CD4-positive, alpha-beta memory T cell (primary cell): Measurements from ENCODE around the gene AKT3. TPM values are rescaled to one million over a fixed set of nuclear protein-coding genes. Genes with fewer than 3 reads are reported as not detected.

Source experiments
- CTCF ChIA-PET: fragments of 350-600 bp; sonication (Branson Sonifier 250); formaldehyde crosslinking; loops from one replicate; lab custom pipeline; 2021; ENCODE audit warnings: inconsistent platforms; ENCODE audit not compliant: partially characterized antibody; lab: Charles Lee
- POLR2A ChIA-PET: fragments of 350-600 bp; sonication (Branson Sonifier 250); formaldehyde crosslinking; loops from one replicate; lab custom pipeline; 2021; ENCODE audit not compliant: partially characterized antibody; lab: Charles Lee
- DNase-seq, 5 donors: peaks; one replicate each; pipeline versions ENCODE4 v3.0.0 to v3.0.0-alpha.2; 2020 to 2022; ENCODE audit warnings: mixed read lengths in 1 of 5
- H3K27ac ChIP-seq: one replicate; pipeline ENCODE4 v1.7.0; 2013; ENCODE audit warnings: low read depth, low read length
- H3K27me3 ChIP-seq: 2 replicates; pipeline ENCODE4 v1.7.0; 2013; ENCODE audit warnings: mild to moderate bottlenecking, low read length, moderate library complexity; ENCODE audit not compliant: insufficient read depth
- H3K36me3 ChIP-seq: 2 replicates; pipeline ENCODE4 v1.7.0; 2013; ENCODE audit warnings: mild to moderate bottlenecking, low read length, moderate library complexity; ENCODE audit not compliant: insufficient read depth
- H3K4me1 ChIP-seq: 2 replicates; pipeline ENCODE4 v1.7.0; 2013; ENCODE audit warnings: mild to moderate bottlenecking, low read length, moderate library complexity; ENCODE audit not compliant: insufficient read depth
- H3K4me3 ChIP-seq, 2 donors: one replicate each; pipeline ENCODE4 v1.7.0; 2013; ENCODE audit warnings: low read length in 2 of 2, mild to moderate bottlenecking in 1 of 2
- H3K9me3 ChIP-seq, 2 donors: one replicate each; pipeline ENCODE4 v1.7.0; 2013; ENCODE audit warnings: low read length in 2 of 2, control low read depth in 1 of 2; ENCODE audit not compliant: control insufficient read depth in 1 of 2
- H3K27ac Mint-ChIP-seq, 7 donors: one replicate each; pipeline ENCODE4 v1.8.0; 2020 to 2021; ENCODE audit warnings: mixed read lengths in 7 of 7, mild to moderate bottlenecking in 6 of 7, inconsistent platforms in 3 of 7, moderate library complexity in 3 of 7
- H3K27me3 Mint-ChIP-seq, 2 donors: one replicate each; pipeline ENCODE4 v1.8.0; 2020 to 2021; ENCODE audit warnings: mixed read lengths in 2 of 2
- H3K36me3 Mint-ChIP-seq, 2 donors: one replicate each; pipeline ENCODE4 v1.8.0; 2020 to 2021; ENCODE audit warnings: mixed read lengths in 2 of 2, inconsistent platforms in 1 of 2, mild to moderate bottlenecking in 1 of 2
- H3K4me1 Mint-ChIP-seq, 4 donors: one replicate each; pipeline ENCODE4 v1.8.0; 2020 to 2021; ENCODE audit warnings: mixed read lengths in 4 of 4, mild to moderate bottlenecking in 1 of 4
- H3K4me3 Mint-ChIP-seq, 8 donors: one replicate each; pipeline ENCODE4 v1.8.0; 2020 to 2021; ENCODE audit warnings: mixed read lengths in 8 of 8, mild to moderate bottlenecking in 7 of 8, moderate library complexity in 6 of 8, inconsistent platforms in 3 of 8
- H3K9me3 Mint-ChIP-seq, 8 donors: one replicate each; pipeline ENCODE4 v1.8.0; 2020 to 2021; ENCODE audit warnings: mixed read lengths in 8 of 8, mild to moderate bottlenecking in 5 of 8, inconsistent platforms in 3 of 8, moderate library complexity in 1 of 8
- intact Hi-C: fragments of 100-400 bp; cut with micrococcal nuclease; formaldehyde crosslinking; loops from one replicate; pipeline ENCODE4 v1.15.1; 2023
- polyA plus RNA-seq, 2 donors: library from polyadenylated mRNA; unstranded; fragments of 300-500 nt; fragmentation: Illumina TruSeq; gene quantifications; one replicate each; pipeline ENCODE4 v1.2.3, GENCODE V29; 2021
- total RNA-seq, 2 experiments: library from RNA; stranded (reverse); gene quantifications; one replicate each; pipeline ENCODE4 v1.2.3, GENCODE V29; 2021

AKT3 gene
- total and polyA plus RNA-seq, 4 experiments from 2014 or later: 0.56 to 152 (median 77.1) TPM

DNA sequence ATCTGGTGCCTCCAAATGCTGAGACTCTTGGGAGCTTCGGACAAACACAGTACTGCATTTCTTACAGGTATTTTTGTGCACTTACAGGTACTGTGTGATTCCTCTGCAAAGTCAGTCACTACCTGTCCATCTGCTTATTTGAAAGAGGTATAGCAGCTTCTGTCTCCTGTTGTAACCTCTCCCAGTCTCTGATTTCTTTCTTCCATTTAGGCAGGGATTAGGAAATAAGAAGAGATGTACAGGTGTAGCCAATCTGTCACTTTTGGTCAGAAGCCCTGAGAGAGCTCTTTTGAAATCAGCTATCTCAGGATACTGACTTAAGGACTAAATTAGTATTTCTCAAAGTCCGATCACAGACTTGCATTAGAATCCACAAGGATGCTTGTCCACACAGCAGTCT lies 54.0 kb downstream of the AKT3 start:
- no peak overlapping the region for H3K27ac ChIP-seq
- ChIA-PET POLR2A (no interaction called here), CTCF (interaction anchor here (0.7 kb wide), 1 partner anchor 12 kb away, joined by 4 read pairs; no protein-coding TSS in a partner anchor)
- Mint-ChIP-seq H3K9me3 (no peaks in the 10 kb centered on the region), H3K27me3 (no peaks in the 10 kb centered on the region), H3K4me1 (peaks cover 44 to 66% (median 58%) of the 10 kb centered on the region in 4 donors), H3K4me3 (no peak overlapping the region), H3K36me3 (peaks cover 10 to 19% of the 10 kb centered on the region in 2 donors), H3K27ac (peak overlapping the region in 2 of 7 donors; percentile 32 to 75)
- peaks cover 33% of the 10 kb centered on the region for H3K4me1 ChIP-seq
- H3K9me3 ChIP-seq: no peaks in the 10 kb centered on the region
- no peaks in the 10 kb centered on the region for H3K27me3 ChIP-seq
- no peak for DNase-seq
- H3K4me3 ChIP-seq: no peak overlapping the region
- intact Hi-C loops: no loop called here
- no peaks in the 10 kb centered on the region for H3K36me3 ChIP-seq

DNA sequence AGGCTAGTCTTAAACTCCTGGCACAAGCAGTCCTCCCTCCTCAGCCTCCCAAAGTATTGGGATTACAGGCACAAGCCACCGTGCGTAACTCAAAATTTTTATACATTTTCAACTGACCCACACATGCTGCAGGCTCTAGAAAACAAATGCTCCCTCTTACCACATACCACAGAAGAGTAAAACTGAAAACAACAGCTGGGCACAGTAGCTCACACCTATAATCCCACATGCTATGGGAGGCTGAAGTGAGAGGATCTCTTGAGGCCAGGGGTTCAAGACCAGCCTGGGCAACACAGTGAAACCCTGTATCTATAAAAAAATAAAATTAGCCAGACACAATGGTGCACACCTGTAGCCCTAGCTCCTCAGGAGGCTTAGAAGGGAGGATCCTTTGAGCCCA lies 56.7 kb downstream of the AKT3 start:
- peaks cover 48 to 74% (median 58%) of the 10 kb centered on the region in 4 donors for H3K4me1 Mint-ChIP-seq
- H3K27ac Mint-ChIP-seq: peak overlapping the region in 3 of 7 donors; percentile 18 to 32 (median 21)
- no peak for DNase-seq
- peak overlapping the region in 2 of 8 donors; percentile 33 to 44 for H3K4me3 Mint-ChIP-seq
- peaks cover 31% of the 10 kb centered on the region for H3K4me1 ChIP-seq
- H3K27me3 ChIP-seq: no peaks in the 10 kb centered on the region
- H3K36me3 ChIP-seq: no peaks in the 10 kb centered on the region
- CTCF ChIA-PET: interaction anchor here (1.6 kb wide), 1 partner anchor 45 kb away, joined by 7 read pairs; no protein-coding TSS in a partner anchor
- H3K4me3 ChIP-seq: no peak overlapping the region
- H3K36me3 Mint-ChIP-seq: peaks cover 7 to 28% of the 10 kb centered on the region in 2 donors
- POLR2A ChIA-PET: interaction anchor here (0.6 kb wide), 1 partner anchor 12 kb away, joined by 3 read pairs; no protein-coding TSS in a partner anchor
- intact Hi-C loops: no loop called here
- H3K9me3 Mint-ChIP-seq: no peaks in the 10 kb centered on the region
- H3K27me3 Mint-ChIP-seq: no peaks in the 10 kb centered on the region
- H3K9me3 ChIP-seq: no peaks in the 10 kb centered on the region
- no peak overlapping the region for H3K27ac ChIP-seq

DNA sequence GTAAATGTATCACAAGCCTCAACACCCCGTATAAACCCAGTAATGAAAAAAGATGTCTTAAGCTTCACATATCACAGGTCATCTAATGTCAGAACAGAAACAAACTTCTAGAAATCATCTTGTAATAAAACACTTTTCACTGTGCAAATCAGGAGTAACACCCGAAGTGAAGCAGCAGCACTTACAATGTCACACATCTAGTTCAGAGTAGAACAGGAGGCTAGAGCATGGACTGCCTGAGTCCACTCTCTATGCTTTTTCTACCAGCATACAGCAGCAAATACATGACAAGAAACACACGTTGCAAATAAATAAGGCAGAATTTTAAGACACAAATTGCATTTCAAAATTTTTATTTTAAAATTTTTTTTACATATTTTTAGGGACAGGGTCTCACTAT lies 57.2 kb downstream of the AKT3 start:
- ChIA-PET CTCF (interaction anchor here (1.3 kb wide), 1 partner anchor 9 kb away, joined by 4 read pairs; no protein-coding TSS in a partner anchor), POLR2A (interaction anchor here (0.6 kb wide), 1 partner anchor 13 kb away, joined by 3 read pairs; no protein-coding TSS in a partner anchor)
- Mint-ChIP-seq H3K4me3 (peak overlapping the region in 4 of 8 donors; percentile 9 to 33 (median 18)), H3K36me3 (peaks cover 7 to 28% of the 10 kb centered on the region in 2 donors), H3K9me3 (no peaks in the 10 kb centered on the region), H3K27me3 (no peaks in the 10 kb centered on the region), H3K4me1 (peaks cover 48 to 77% (median 59%) of the 10 kb centered on the region in 4 donors), H3K27ac (peak overlapping the region in 4 of 7 donors; percentile 4 to 65 (median 23))
- no peaks in the 10 kb centered on the region for H3K9me3 ChIP-seq
- no peak overlapping the region for H3K4me3 ChIP-seq
- DNase-seq: no peak
- H3K36me3 ChIP-seq: no peaks in the 10 kb centered on the region
- H3K27me3 ChIP-seq: no peaks in the 10 kb centered on the region
- H3K4me1 ChIP-seq: peaks cover 31% of the 10 kb centered on the region
- no peak overlapping the region for H3K27ac ChIP-seq
- intact Hi-C loops: no loop called here

DNA sequence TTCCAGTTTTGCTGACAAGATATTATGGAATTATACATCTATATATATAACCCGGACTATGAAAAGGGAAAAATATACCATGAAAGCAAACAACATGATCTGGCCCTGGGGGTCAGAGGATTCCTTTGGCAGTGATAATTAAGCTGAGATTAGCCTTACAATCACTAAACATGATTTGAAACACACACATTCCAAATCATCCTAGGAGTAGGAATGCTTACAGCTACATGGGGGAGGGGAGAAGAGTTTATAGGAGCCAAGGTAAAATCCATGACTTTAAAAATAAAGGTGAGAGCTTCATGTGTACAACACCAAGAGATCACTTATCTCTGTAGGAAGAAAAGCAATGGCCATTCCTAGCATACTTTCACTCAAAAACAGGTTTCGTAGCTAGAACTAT lies 57.6 kb downstream of the AKT3 start:
- Histone ChIP-seq H3K27me3 (no peaks in the 10 kb centered on the region), H3K4me1 (peaks cover 31% of the 10 kb centered on the region), H3K9me3 (no peaks in the 10 kb centered on the region), H3K27ac (no peak overlapping the region), H3K36me3 (no peaks in the 10 kb centered on the region), H3K4me3 (no peak overlapping the region)
- ChIA-PET POLR2A (no interaction called here), CTCF (interaction anchor here (1.3 kb wide), 1 partner anchor 9 kb away, joined by 4 read pairs; no protein-coding TSS in a partner anchor)
- peak overlapping the region in 1 of 8 donors; percentile 57 for H3K4me3 Mint-ChIP-seq
- DNase-seq: no peak
- peak overlapping the region in 1 of 7 donors; percentile 37 for H3K27ac Mint-ChIP-seq
- no peaks in the 10 kb centered on the region for H3K27me3 Mint-ChIP-seq
- H3K9me3 Mint-ChIP-seq: no peaks in the 10 kb centered on the region
- intact Hi-C loops: no loop called here
- H3K4me1 Mint-ChIP-seq: peaks cover 51 to 82% (median 63%) of the 10 kb centered on the region in 4 donors
- peaks cover 7 to 28% of the 10 kb centered on the region in 2 donors for H3K36me3 Mint-ChIP-seq

DNA sequence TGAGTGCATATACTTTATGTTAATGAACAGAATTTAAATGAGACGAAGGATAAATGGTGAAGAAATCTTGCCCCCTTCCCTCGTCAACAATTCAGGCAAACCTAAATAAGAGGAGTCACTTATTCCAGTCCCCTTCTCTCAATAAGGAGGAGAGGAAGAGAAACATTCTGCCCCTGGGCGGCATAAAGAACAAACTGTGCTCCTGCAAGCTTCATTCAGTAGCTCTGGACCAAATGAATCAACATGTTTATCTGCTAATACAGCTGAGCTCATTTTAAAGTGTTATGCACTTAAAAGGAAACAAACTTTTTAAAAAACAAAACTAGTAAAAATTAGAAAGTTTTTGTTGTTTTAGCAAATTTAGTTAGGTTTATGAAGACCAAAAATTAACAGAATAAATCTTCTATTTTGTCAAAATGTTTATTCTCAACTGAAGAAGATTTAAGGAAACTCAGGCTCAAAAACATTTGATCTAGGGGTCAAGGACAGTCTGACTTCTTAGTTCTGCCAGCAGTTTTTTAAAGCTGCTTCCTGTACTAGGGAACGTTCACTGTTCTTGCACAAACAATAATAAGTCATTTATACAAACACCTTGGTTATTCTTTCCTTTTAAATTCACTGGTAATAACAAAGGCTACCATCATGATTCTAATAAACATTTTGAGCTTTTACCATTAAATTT lies 58.3 kb downstream of the AKT3 start:
- Histone ChIP-seq H3K36me3 (no peaks in the 10 kb centered on the region), H3K9me3 (no peaks in the 10 kb centered on the region), H3K27ac (no peak overlapping the region), H3K27me3 (no peaks in the 10 kb centered on the region), H3K4me1 (peaks cover 31% of the 10 kb centered on the region), H3K4me3 (no peak overlapping the region)
- H3K36me3 Mint-ChIP-seq: peaks cover 5 to 27% of the 10 kb centered on the region in 2 donors
- no peaks in the 10 kb centered on the region for H3K9me3 Mint-ChIP-seq
- no peaks in the 10 kb centered on the region for H3K27me3 Mint-ChIP-seq
- peaks cover 53 to 88% (median 68%) of the 10 kb centered on the region in 4 donors for H3K4me1 Mint-ChIP-seq
- POLR2A ChIA-PET: no interaction called here
- H3K27ac Mint-ChIP-seq: peak overlapping the region in 1 of 7 donors; percentile 43
- no peak overlapping the region for H3K4me3 Mint-ChIP-seq
- no peak for DNase-seq
- CTCF ChIA-PET: interaction anchor here (1.3 kb wide), 1 partner anchor 8 kb away, joined by 4 read pairs; no protein-coding TSS in a partner anchor
- intact Hi-C loops: no loop called here

DNA sequence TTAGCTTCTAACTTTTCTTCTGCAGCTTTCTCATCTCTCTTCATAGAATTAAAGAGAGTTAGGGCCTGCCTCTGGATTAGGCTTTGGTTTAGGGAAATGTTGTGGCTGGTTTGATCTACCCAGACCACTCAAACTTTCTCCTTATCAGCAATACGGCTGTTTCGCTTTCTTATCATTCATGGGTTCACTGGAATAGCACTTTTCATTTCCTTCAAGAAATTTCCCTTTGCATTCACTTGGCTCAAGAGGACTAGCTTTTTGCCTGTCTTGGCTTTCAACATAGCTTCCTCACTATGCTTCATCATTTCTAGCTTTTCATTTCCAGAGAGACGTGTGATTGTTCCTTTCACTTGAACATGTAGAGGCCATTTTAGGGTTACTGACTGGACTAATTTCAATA lies 59.6 kb downstream of the AKT3 start:
- Mint-ChIP-seq H3K9me3 (no peaks in the 10 kb centered on the region), H3K27me3 (no peaks in the 10 kb centered on the region), H3K4me3 (no peak overlapping the region), H3K27ac (peak overlapping the region in 2 of 7 donors; percentile 9 to 10), H3K4me1 (peaks cover 54 to 90% (median 61%) of the 10 kb centered on the region in 4 donors), H3K36me3 (peaks cover 0 to 28% of the 10 kb centered on the region in 2 donors)
- ChIA-PET POLR2A (interaction anchor here (1.1 kb wide), 1 partner anchor 10 kb away, joined by 3 read pairs; no protein-coding TSS in a partner anchor), CTCF (interaction anchor here (1.1 kb wide), 1 partner anchor 8 kb away, joined by 3 read pairs; no protein-coding TSS in a partner anchor)
- H3K9me3 ChIP-seq: no peaks in the 10 kb centered on the region
- no peak overlapping the region for H3K4me3 ChIP-seq
- no peaks in the 10 kb centered on the region for H3K27me3 ChIP-seq
- H3K4me1 ChIP-seq: peaks cover 31% of the 10 kb centered on the region
- no peak overlapping the region for H3K27ac ChIP-seq
- H3K36me3 ChIP-seq: no peaks in the 10 kb centered on the region
- no peak for DNase-seq
- intact Hi-C loops: no loop called here

DNA sequence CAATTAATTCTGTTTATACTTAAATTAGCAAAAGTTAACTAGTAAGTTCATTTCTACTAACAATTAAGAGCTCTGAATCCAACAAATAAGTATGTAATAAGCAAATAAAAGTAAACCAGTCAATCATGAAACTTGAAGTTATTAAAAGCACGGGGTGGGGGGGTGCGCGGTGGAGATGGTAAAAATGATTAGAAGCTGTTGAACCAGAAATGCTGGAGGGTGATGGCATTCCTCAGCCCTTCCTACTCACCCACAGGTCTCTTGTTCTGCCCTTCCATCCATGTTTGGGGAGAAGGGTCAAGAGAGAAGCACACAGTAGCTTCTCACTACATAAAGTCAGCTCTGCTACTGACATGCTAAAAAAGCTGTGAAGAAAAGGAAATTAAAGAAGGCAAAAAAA lies 63.5 kb downstream of the AKT3 start:
- Mint-ChIP-seq H3K4me3 (no peak overlapping the region), H3K27me3 (no peaks in the 10 kb centered on the region), H3K36me3 (peaks cover 3 to 25% of the 10 kb centered on the region in 2 donors), H3K27ac (peak overlapping the region in 3 of 7 donors; percentile 3 to 49 (median 36)), H3K4me1 (peaks cover 41 to 77% (median 55%) of the 10 kb centered on the region in 4 donors), H3K9me3 (no peaks in the 10 kb centered on the region)
- POLR2A ChIA-PET: interaction anchor here (1.4 kb wide), 1 partner anchor 63 kb away, joined by 3 read pairs; the partner anchor contains the start of gene AKT3
- Histone ChIP-seq H3K4me1 (peaks cover 8% of the 10 kb centered on the region), H3K4me3 (no peak overlapping the region), H3K27me3 (no peaks in the 10 kb centered on the region), H3K9me3 (no peaks in the 10 kb centered on the region), H3K27ac (no peak overlapping the region), H3K36me3 (no peaks in the 10 kb centered on the region)
- intact Hi-C loops: no loop called here
- CTCF ChIA-PET: interaction anchor here (0.5 to 1.4 kb wide), 3 partner anchors 8 to 73 kb away, joined by 3 to 6 read pairs (median 3); no protein-coding TSS in a partner anchor
- no peak for DNase-seq
